T-helper 9 cell (primary cell): ENCODE measurements around the gene PRKCA.
"Not testable (repeated sequence)": the region's sequence is repeated elsewhere in the genome, so short reads cannot be mapped to it uniquely, and the experiment has no call there.

Experiments
- DNase-seq: peaks from one replicate; pipeline ENCODE4 v3.0.0-alpha.2; 2020

Gene PRKCA

DNA sequence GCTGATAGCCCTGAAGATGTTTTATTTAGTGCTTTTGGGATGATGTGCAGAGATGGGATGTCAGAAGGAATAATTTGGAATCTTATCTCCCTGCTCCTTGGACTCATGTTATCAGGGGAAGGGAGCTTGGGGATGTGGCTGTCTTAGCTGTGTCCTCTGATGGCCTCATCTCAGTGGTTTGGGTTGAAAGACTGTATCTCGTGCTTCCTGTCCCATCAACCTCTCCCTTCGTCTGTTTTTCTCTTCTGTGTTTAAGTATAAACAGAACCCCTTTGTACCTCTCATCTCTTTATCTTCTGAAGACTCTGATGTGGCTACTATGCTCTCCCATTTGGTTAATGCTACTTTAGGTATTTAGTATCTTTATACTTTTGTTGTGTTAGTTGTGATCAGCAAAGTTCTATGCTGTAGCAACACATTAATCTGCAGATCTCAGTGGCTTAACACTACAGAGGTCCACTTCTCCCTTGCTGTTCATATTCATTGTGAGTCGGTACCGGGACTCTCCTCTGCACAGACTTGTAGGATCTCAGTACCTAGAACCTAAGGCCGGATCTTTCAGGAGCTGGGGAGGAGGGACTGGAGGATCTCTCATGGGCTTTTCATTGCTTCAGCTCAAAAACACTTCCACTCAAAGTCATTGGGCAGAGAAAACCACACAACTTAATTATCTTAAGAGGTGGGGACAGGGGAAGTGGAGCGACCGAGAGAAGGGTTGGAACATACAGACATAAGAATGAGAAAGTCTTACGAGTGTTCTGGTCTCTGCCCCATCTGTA lies 28.8 kb downstream of the PRKCA start:
- no peak for DNase-seq

DNA sequence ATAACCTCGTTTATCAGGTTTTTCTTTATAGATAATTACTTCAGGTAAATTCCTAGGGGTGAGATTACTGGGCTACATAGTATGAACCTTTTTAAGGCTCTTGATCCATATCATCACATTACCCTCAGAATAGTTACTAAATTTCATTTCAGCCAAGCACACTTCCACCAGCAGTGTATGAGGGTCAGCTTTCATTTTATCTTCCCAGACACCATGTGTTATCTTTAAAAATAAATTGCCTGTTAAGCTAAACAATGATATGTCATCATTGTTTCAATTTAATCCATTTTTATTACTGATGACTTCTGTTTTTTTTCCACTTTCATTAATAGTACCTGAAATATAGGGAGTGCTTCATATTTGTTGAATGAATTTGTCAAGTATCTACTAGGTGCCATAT lies 33.4 kb downstream of the PRKCA start:
- no peak for DNase-seq

DNA sequence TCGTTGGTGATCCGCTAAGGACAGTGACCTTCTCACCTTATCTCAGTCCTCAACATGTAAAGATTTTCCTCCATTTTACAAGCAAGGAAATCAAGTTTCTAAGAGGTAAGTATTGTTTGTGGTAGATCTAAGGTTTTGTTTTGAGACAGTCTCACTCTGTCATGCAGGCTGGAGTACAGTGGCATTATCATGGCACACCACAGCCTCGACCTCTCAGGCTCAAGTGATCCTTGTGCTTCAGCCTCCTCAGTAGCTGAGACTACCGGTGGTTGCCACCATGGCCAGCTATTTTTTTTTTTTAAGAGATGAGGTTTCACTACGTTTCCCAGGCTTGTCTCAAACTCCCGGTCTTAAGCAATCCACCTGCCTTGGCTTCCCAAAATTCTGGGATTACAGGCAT lies 34.9 kb downstream of the PRKCA start:
- no peak for DNase-seq

DNA sequence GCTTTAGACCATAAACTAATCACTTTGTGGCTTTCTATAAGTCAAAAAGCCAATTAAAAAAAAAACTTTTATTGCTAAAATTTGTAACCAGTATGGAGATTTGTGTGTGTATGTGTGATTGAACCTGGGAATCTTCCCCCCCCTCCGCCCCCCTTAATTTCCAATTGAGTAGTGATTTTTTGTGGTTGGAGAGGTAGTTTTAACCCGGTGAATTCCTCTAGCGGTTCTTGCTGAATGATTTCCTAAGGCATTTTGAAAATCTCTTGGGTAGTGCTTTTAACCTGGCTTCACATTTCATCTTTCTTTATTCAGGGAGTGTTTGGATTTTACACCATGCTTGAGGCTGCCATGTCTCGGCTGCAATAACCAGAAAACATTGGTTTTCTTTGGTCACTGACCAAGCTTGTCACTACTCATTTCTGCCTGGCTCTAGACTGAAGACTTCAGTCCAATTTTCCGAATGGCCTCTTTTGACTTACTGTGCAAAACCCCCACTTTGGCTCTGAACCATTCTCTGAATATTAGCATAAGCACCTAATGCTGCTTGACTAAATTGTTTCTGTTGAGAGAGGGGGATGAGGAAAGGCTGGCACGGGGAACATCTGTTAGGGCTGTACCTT lies 35.6 kb downstream of the PRKCA start:
- DNase-seq = no peak

DNA sequence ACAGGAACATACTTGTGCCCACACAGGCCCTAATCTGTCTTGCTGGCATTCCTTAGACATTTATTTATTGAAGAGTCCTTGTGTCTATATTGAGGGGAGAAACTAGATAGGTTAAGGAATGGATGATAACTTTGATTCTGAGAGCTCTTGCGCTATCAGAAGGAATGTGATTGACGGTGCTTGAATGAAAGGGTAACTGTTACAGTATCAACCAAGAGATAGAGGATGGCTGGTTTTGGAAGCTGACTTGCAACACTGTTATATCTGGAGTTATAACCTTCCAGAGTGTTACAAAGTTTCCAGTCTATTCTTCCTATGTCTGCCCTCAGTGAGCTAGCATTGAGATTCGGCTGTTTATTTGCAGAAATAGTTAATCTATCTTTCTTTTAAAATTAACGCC lies 36.5 kb downstream of the PRKCA start:
- DNase-seq = no peak

DNA sequence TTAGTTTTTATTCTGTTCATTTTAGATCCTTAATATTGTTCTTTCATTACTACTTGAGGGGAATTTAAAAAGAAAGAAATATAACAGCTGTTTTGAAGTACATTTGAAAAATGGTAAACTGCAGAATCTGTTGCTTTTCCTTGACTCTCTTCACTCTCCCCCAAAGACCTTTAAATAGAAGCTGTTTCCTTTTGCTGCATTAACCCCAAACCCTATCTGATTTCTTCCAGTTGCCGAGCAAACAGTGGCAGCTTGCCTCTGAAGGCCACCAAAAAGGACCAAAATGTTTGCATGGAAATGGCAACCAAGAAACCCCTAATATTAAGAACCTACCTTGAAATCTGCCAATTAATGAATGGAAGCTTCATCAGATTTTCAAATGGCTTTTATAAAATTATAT lies 37.1 kb downstream of the PRKCA start:
- no peak for DNase-seq

DNA sequence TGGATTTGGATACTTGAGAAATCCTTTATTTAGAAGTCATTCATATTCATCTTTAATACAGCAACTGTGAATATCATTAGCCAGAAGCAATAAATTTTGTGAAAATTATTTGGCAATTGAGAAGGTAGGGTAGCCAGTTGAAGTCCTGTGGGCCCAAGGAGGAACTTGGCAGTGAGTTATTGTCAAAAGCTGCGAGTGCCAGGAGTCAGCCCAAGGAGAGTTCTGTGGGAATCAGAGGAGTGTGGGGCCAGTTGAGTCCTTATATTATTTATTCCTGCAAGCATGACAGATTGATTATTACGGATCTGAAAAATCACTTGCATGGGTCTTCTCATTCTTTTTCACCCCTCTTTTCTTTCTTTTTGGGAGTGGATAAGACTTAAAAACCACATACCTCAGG lies 38.3 kb downstream of the PRKCA start:
- no peak for DNase-seq

DNA sequence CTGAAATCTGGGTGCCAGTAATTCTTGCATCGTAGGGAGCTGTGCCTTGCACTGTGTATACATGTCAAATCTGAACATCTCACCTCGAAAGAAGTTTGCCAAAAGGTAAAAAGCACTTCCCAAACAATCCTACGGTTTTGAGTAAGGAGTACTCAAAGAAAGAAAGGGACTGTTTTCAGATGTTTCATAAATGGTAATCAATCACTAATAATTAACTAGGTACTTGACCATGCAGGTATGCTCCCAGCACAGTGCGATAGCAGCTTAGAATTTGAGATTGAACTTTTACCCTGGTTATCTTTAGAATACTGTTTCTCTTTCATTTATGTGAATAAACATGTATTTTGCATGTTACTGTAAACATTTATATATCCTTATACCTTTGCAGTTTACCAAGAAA lies 39.0 kb downstream of the PRKCA start:
- no peak for DNase-seq

DNA sequence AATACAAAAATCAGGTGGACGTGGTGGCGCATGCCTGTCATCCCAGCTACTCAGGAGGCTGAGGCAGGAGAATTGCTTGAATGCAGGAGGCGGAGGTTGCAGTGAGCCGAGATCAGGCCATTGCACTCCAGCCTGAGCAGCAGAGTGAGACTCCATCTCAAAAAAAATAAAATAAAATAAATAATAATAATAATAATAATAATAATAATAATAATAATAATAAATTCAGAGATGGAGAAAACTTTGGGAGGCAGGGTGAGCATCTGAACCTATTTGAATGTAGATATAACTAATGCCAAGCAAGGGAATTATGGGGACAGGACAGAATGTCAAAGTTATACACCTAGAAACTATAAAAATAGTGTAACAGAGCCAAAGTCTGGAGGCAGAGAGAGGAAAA lies 39.9 kb downstream of the PRKCA start:
- DNase-seq = not testable (repeated sequence)

DNA sequence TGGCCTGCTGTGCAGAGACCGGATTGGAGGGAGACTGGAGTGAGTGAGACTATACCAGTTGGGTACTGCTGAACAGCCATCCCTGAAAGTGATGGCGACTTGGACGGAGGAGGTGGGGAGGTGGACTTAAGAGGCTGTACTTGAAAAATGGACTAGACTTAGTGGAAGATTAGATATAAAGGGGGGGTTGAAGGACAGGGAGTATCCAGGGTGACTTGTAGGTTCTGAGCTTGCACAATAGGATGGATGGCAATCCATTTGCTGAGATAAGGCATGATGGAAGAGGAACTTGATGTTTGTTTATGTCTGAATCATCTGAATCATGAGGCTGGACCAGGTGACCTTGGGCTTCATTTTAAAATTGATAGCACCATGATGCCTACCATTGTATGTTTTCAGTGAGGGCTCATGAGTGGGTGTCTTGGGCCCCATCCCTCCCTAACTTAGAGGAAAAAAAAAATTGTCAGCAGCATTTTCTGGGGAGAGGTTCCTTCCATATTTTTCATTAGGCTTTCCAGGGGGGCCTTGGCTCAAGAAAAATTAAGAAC lies 41.2 kb downstream of the PRKCA start:
- DNase-seq = no peak

DNA sequence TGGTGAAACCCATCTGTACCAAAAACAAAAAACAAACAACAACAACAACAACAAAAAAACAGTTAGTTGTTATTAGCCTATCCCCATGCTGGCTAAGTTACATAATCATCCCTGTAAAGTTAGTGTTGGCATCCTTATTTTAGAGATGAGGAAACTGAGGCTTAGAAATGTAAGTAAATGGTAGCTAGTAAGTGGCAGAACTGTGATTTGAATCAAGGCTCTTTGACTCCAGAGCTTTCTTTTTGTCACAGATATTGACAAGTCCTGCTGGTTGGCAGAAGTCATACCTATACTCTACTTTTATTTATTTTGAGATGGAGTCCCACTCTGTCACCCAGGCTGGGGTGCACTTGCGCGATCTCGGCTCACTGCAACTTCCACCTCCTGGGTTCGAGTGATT lies 42.1 kb downstream of the PRKCA start:
- no peak for DNase-seq

DNA sequence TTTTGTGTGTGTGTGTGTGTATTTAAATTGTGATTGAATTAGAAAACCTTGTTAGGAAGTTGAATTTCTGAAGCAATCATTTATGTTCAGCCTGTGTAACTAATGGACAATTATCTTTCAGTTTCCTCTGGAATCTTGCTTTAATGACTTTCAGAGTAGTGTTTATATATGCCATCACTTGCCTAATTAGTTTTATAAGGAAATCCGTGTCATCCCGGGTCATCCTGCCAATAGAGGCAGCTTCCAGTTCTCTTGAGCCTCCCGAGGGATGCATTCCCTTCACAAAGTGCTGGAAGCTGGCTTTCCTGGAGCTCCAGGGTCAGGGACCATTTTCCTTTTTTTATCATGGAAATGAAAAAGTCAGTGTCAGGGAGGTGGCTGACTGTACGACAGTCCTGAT lies 42.9 kb downstream of the PRKCA start:
- DNase-seq = no peak

DNA sequence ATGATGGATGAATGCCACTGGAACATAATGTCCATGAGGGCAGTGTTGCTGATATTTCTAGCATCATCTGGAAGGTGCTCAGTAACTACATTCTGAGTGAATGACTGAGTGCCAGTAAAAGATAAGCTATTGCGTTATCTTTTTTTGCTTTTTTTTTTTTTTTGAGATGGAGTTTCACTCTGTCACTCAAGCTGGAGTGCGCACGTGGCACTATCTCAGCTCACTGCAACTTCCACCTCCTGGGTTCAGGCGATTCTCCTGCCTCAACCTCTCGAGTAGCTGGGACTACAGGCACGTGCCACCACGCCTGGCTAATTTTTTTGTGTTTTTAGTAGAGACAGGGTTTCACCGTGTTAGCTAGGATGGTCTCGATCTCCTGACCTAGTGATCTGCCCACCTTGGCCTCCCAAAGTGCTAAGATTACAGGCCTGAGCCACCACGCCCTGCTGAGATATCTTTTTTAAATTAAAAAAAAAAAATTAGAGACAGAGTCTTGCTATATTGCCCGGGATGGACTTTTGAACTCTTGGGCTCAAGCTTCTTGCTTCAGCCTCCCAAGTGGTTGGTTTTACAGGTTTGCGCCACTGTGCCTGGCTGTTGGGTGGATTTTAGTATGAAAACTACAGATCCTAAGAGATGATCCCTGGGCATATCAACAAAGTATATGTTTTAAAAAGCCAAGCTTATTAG lies 43.7 kb downstream of the PRKCA start:
- not testable (repeated sequence) for DNase-seq

DNA sequence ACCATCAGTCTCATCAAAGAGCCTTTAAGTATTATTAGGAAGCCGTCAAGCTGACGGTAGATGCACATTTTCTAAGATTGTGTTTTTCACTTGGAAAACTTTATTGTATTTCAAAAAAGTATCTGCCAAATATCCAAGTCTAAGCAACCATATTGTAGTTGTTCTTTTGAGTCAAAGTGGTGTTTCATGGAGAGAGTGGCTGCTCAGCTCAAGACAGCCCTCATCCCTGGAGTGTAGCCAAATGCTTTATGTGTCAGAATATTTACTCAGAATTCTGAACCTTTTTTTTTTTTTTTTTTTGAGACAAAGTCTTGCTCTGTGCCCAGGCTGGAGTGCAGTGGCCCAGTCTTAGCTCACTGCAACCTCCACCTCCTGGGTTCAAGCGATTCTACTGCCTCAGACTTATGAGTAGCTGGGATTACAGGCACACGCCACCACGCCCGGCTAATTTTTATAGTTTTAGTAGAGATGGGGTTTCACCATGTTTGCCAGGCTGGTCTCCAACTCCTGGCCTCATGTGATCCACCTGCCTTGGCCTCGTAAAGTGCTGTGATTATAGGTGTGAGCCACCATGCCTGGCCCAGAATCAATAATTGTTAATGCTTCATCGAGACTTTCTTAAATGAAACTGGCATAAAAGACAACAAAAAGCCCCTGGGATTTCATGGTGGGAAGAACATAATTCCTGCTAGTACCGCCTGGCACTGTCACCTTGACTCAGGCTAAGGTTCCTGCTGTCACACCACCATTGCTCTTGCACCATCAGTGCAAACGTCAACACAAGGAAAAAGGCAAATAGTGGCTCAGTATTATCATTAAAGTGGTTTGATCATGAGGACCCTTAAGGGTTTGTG lies 45.5 kb downstream of the PRKCA start:
- DNase-seq = no peak

DNA sequence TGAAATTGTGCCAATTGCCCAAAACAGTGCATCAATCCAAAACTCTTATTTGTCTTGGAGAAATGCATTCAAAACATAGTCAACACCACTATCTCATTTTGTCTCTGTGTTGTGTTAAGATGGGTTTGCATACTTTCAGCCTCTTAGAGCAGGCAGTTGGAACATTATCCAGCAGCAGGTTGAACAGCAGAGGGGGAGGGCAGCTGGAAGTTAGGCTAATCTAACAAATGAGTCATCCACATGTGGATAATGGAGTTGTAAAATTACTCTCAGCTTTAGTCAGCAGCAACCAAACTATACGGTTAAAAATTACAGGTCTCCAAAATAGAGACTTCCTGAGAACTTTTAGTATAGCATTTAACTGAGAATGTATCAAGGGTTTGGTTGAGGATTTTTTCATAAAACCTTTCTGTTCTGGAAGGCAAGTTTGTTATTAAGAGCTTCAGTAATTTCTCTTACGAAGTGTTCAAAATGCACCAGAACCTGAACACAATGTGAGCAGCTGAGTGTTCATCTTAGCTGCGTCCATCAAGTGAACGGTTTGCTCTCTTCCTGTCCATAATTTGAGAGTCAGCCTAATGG lies 46.3 kb downstream of the PRKCA start:
- no peak for DNase-seq

DNA sequence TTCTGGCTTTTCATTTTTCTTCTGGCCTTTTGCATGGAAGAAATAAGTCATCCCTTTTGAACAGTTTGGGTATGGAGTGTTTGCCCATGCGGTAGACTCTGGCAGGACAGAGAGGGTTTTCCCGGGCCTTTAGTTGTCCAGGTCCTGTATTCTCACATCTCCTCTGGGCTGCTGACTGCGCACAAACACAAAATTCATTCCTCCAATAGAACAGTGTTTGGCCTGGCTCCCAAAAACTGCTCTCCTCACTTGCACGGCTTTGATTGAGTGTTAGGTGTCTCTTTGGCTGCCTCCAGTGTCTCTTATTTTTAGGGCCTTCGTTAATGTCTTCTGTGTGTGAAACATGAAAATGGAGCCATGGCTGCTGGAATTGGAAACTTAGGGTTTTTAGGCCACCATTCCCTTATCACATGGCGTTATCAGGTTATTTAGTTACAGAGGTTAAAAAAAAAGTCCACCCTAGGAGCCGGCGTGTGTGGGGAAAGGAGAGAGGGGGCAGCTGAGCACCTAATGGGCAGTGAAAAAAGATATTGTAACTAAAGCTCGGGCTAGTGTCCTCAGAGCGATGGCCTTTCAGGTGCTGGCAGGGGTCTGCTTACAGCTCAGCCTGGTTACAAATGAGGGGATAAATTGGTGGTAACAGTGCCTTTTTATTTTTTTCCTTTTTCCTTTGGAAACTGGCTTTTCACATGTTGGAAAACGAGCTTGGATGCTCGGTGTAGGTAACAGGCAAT lies 47.3 kb downstream of the PRKCA start:
- no peak for DNase-seq

DNA sequence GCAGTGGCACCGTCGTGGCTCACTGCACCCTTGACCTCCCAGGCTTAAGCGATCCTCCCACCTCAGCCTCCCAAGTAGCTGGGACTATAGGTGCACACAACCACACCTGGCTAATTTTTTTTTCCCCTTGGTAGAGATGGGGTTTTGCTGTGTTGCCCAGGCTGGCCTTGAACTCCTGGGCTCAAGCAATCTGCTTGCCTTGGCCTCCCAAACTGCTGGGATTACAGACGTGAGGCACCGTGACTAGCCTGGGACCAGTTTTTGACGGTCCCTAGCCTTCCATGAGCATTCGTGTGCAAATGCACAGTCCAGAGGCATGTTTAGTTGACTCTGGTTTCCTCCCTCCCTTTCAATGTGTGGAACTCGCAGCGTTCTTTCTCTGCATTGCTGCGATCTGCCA lies 48.2 kb downstream of the PRKCA start:
- not testable (repeated sequence) for DNase-seq

DNA sequence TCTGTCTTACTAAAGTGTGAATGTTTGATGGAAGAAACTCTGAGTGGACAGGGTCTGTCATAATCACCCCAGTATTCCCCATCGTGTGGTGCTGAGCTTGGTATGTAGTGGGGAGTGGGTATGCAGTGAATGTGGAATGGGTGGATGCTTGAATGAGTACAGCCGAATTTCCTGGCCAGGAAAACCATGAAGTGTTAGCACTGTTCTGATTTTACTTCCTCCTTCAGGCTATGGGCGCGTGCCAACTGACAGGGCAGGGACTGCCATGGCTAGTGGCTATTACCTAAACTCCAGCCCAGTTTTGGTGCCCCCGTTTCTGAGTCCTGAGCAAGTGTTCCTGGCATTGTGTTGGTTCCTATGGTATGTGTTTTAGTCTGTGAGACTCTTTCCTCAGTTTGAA lies 48.6 kb downstream of the PRKCA start:
- DNase-seq = no peak

DNA sequence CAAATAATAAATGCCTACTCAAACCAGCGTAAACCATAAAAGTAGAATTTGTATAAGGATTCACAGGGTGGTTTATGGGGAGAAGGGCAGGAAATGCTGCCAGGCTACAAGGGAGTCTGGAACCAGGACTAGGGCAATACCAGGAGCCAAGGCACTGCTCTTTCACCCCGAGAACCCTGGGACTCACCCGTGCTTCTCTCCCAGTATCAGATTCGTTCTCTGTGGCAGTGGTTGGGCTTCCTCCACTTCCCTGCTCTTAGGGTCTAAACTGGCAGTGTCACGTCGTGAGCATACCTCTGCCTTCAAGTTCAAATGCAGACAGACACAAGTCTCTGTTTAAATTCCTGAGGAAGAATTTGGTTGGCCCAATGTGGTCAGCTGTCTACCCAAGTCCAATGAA lies 49.3 kb downstream of the PRKCA start:
- no peak for DNase-seq

DNA sequence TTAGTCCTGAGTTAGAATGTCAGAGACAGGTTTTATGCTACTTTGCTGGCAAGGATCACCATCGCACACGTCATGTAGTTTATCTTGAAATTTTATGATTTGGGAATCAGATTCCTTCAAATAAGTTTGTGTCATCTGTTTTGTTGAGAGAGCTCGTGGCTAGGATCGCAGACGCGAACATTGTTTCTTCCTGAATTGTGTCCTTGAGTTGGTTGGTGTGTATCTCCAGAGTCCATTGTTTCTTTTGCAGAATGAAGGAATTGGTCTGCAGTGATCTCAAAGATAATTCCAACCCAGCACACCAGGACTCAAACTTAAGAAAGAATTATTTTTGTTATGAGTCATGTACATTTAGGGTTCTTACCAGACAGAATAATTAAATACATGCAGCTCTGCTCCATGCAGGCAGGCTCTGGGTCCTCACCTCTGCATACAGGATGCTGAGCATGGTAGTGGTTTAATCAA lies 51.6 kb downstream of the PRKCA start:
- no peak for DNase-seq

DNA sequence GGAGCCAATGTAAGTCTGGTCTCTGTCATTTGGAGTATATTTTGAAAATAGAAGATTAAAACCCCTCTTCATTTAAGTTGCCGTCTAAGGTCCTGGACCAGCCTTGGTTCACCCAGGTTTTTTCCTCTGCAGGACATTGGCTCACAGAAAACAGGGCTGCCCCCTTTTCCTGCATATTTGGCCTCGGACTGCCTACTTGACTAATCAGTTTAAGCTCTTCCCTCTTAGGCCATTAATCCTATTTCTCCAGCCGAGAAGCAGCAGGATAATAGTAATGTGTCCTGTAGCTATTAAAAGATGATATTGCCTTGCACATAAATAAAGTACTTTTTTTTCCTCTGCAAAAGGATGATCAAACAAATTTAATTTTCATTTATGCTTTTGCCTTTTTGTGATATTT lies 52.1 kb downstream of the PRKCA start:
- DNase-seq = no peak

DNA sequence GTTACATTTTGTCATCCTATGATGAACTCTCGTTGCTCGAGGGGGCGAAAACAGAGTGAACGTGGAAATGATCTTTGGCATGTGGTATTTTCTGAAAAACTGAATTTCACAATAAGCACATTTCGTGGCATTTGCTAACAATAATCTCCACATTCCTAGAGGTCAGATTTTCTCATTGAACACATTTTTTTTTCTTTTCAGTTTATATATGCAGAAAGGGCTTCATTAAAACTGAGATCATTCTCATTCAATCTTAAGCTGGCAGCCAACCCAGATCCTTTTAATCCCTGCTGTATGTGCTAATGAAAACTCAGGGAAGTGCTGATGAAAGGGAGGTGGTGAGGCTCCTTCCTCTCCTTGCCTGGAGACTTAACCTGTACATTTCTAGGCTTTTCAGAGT lies 52.6 kb downstream of the PRKCA start:
- DNase-seq = no peak
